ENCODE results near the gene DNAJC5.
"Not testable (repeated sequence)": the region's sequence is repeated elsewhere in the genome, so short reads cannot be mapped to it uniquely, and the experiment has no call there.

DNAJC5 gene

GRCh38 chr20:63915471-63915870 lies 20.5 kb downstream of the DNAJC5 start:
- no peak for DNase-seq

GRCh38 chr20:63916371-63916939 lies 21.5 kb downstream of the DNAJC5 start:
- DNase-seq: not testable (repeated sequence)

GRCh38 chr20:63917811-63918210 lies 22.9 kb downstream of the DNAJC5 start:
- DNase-seq: no peak

GRCh38 chr20:63919130-63919529 lies 24.2 kb downstream of the DNAJC5 start:
- no peak for DNase-seq

GRCh38 chr20:63920226-63920625 lies 25.3 kb downstream of the DNAJC5 start:
- DNase-seq: no peak

- DNase-seq: no peak
These were observed 28.7 kb downstream of the DNAJC5 start for GRCh38 chr20:63923651-63924050.

- no peak for DNase-seq
These were observed 29.3 kb downstream of the DNAJC5 start for GRCh38 chr20:63924241-63924640.

GRCh38 chr20:63926298-63926697 lies 31.4 kb downstream of the DNAJC5 start:
- DNase-seq: no peak

- no peak for DNase-seq
These were observed 34.1 kb downstream of the DNAJC5 start for GRCh38 chr20:63929071-63929470.

- DNase-seq: not testable (repeated sequence)
These were observed 34.6 kb downstream of the DNAJC5 start for GRCh38 chr20:63929473-63929883.

- DNase-seq: no peak
These were observed 36.1 kb downstream of the DNAJC5 start for GRCh38 chr20:63930971-63931553.

- DNase-seq: no peak
These were observed 36.8 kb downstream of the DNAJC5 start for GRCh38 chr20:63931735-63932134.

- no peak for DNase-seq
These were observed 37.8 kb downstream of the DNAJC5 start for GRCh38 chr20:63932606-63933160.

- DNase-seq: no peak
These were observed 38.7 kb downstream of the DNAJC5 start for GRCh38 chr20:63933646-63934045.

- no peak for DNase-seq
These were observed 39.5 kb downstream of the DNAJC5 start for GRCh38 chr20:63934271-63935068.

- no peak for DNase-seq
These were observed 40.5 kb downstream of the DNAJC5 start for GRCh38 chr20:63935447-63935846.

- DNase-seq: no peak
These were observed 42.7 kb downstream of the DNAJC5 start for GRCh38 chr20:63937596-63937995.

GRCh38 chr20:63939061-63939935 lies 44.4 kb downstream of the DNAJC5 start:
- peak in 1 of 2 experiments; percentile 46 for DNase-seq

GRCh38 chr20:63940071-63940471 lies 45.1 kb downstream of the DNAJC5 start:
- DNase-seq: no peak

GRCh38 chr20:63940472-63941266 lies 45.7 kb downstream of the DNAJC5 start:
- no peak for DNase-seq

GRCh38 chr20:63941282-63942081 lies 46.6 kb downstream of the DNAJC5 start:
- DNase-seq: peak; percentile 46 to 55
